HS-5 (cell line): ENCODE data around the gene COL11A2.

Experiments used
- DNase-seq: peaks from one replicate; pipeline ENCODE4 v3.0.0-alpha.2; 2012; ENCODE audit warnings: low read depth

The COL11A2 gene

DNA sequence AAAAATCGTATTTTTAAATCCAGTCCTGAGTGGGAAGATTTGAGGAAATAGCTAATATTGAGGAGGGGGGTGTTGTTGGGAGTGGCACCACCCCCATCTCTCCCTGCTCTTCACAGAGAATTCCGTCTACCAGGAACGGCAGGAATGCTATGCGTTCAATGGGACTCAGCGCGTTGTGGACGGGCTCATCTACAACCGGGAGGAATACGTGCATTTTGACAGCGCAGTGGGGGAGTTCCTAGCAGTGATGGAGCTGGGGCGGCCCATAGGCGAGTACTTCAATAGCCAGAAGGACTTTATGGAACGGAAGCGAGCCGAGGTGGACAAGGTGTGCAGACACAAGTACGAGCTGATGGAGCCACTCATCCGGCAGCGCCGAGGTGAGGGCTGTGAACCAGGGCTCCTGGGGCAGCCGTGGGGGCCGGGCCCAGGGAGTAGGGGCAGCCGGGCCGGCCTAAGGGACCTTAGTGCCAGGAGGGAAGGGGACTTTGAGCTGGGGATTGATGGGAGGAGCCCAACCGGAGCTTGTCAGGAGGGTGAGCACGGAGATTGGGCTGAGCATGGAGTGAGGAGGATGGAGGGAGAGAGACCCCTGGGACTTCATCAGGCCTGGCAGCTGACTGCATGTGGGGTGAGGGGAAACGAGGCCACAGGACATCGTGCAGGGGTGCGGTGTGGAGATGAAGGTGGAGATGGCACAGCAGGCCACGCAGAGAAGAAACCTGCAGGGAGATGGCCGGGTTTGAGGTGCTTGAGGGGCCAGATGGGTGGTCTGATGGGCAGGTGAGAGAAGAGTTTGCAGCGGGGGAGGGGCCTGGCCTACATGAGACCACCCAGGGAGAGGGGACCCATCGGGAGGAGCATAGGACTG lies 75.2 kb downstream of the COL11A2 start:
- DNase-seq, result no peak

DNA sequence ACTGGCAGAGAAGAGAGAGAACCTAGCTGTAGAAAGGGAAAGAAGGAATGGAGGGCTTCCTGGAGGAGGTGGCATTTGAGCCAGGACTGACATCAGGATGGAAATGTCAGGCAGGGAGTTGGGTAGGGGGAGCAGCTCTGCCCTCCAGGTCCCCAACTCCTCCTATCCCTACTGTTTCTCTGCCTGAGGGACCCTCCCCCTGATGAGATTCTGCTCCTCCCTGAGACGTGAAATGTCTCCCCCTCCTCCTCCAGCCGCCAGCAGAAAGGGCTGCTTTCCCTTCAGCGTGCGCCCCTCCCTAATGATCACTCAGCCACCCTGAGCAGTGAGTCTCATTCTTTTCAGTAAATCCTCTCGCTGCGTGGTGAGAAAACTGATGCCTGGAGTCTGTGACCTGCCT lies 75.8 kb downstream of the COL11A2 start:
- no peak for DNase-seq

DNA sequence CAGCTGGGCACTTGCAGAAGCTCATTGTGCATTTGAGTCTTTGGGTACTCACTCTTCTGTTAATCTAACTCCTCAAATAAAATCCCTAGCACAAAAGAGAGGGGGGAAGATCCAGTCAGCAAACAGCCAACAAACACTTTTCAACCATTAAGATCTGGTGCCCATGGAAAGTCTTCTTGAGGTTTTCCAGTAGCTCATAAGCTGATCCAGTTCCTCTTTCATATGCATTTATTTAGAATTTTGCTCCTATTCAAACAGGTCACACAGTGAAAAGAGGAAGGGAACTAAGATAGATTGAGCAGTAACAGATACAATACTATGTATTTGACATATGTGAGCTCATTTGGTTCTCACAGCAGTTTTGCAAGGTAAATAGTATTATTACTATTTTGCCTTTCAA lies 77.9 kb downstream of the COL11A2 start:
- no peak for DNase-seq

DNA sequence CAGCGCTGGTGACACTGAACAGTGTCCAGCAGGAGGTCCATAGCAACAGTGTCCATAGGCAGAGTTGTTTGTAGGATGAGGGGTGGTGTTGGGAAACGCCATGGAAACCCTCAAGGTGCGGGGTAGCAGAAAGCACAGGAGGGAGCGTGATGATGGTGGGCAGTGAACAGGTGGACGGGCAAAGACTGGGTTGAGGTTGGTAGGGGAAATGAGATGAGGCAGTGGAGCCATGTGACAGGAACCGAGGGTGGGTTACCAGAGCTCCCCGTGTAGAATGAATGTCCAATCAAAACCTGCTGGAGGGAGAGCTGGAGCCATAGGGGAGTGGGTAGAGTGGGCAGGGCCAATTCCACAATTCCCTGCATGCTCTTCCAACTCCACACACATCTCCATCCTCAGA lies 78.5 kb downstream of the COL11A2 start:
- DNase-seq, result no peak
